Mucosa of rectum (tissue), 2 donors: ENCODE measurements around the gene ALX4.

Experiments used
- H3K27ac ChIP-seq, 2 donors: one replicate each; pipeline ENCODE4 v1.7.0; 2013; ENCODE audit warnings: inconsistent platforms in 2 of 2, low read depth in 2 of 2, low read length in 2 of 2
- H3K27me3 ChIP-seq, 2 donors: one replicate each; pipeline ENCODE4 v1.7.0; 2013; ENCODE audit warnings: low read length in 2 of 2; ENCODE audit not compliant: control insufficient read depth in 2 of 2, insufficient read depth in 2 of 2
- H3K36me3 ChIP-seq, 2 donors: one replicate each; pipeline ENCODE4 v1.7.0; 2013; ENCODE audit warnings: low read length in 2 of 2; ENCODE audit not compliant: control insufficient read depth in 2 of 2, insufficient read depth in 2 of 2
- H3K4me1 ChIP-seq, 2 donors: one replicate each; pipeline ENCODE4 v1.7.0; 2013; ENCODE audit warnings: low read length in 2 of 2, mild to moderate bottlenecking in 1 of 2; ENCODE audit not compliant: control insufficient read depth in 2 of 2, insufficient read depth in 2 of 2
- H3K4me3 ChIP-seq, 2 donors: one replicate each; pipeline ENCODE4 v1.7.0; 2013; ENCODE audit warnings: low read length in 2 of 2
- H3K9ac ChIP-seq, 2 donors: one replicate each; pipeline ENCODE4 v1.7.0; 2013; ENCODE audit warnings: low read length in 2 of 2, low read depth in 1 of 2, mild to moderate bottlenecking in 1 of 2
- H3K9me3 ChIP-seq, 2 donors: one replicate each; pipeline ENCODE4 v1.7.0; 2013; ENCODE audit warnings: low read length in 2 of 2; ENCODE audit not compliant: control insufficient read depth in 2 of 2
- donor health status: healthy.
- donor health status: Normal muscosa, but diverticular disease.

Gene ALX4

DNA sequence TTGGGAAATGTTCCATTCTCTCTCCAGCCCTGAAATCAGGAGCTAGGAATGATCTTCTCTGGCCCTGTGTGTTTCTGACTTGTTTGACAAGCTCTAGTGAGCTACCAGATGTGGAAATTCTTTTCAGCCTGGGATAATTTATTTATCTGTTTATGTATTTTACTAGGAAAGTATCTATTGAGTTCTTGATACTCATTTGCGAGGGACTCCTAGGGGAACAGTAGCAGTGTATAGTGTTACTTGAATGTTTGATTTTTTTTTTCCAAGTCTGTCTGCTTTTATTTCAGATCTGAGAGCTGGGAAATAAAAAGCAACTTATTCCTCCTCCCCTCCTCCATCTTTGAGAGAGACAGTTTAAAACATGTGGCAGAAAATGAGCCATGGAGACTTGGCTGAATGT, 92.5 kb downstream of the ALX4 start:
- no peaks in the 10 kb centered on the region for H3K4me1 ChIP-seq
- no peaks in the 10 kb centered on the region for H3K36me3 ChIP-seq
- H3K27ac ChIP-seq = no peak overlapping the region
- H3K27me3 ChIP-seq = no peaks in the 10 kb centered on the region
- no peaks in the 10 kb centered on the region for H3K9me3 ChIP-seq
- H3K9ac ChIP-seq = no peak overlapping the region
- no peak overlapping the region for H3K4me3 ChIP-seq

DNA sequence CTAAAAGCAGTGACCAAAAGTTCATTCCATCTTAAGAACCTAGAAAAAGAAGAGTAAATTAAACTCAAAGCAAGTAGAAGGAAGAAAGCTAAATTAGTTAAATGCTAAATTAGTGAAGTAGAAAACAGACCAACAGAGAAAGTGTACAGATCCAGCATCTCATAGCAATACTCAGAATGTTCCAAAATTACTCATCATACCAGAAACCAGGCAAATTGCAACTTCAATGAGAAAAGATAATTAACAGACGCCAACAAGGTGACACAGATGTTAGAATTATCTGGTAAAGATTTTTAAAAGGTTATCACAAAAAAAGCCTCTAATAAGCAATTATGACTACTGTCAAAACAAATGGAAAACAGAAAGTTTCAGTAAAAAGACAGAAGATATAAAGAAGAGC, 96.8 kb downstream of the ALX4 start:
- H3K9ac ChIP-seq = no peak overlapping the region
- no peaks in the 10 kb centered on the region for H3K4me1 ChIP-seq
- H3K36me3 ChIP-seq = peaks cover 3 to 4% of the 10 kb centered on the region in 2 donors
- H3K4me3 ChIP-seq = no peak overlapping the region
- H3K9me3 ChIP-seq = no peaks in the 10 kb centered on the region
- H3K27ac ChIP-seq = no peak overlapping the region
- no peaks in the 10 kb centered on the region for H3K27me3 ChIP-seq

DNA sequence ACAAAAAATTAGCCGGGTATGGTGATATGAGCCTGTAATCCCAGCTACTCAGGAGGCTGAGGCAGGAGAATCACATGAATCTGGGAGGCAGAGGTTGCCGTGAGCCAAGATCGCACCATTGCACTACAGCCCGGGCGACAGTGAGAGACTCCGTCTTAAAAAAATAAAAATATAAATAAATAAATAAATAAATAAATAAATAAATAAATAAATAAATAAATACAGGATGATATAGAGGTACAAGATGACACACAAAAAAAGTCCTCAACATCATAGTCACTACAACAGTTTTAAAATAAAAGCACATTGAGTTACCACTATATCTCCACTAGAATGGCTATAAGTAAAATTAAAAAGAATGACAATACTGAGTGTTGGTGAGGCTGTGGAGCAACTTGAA, 97.8 kb downstream of the ALX4 start:
- no peak overlapping the region for H3K4me3 ChIP-seq
- H3K9me3 ChIP-seq = no peaks in the 10 kb centered on the region
- H3K4me1 ChIP-seq = no peaks in the 10 kb centered on the region
- H3K9ac ChIP-seq = no peak overlapping the region
- H3K27ac ChIP-seq = no peak overlapping the region
- H3K36me3 ChIP-seq = peaks cover 4 to 6% of the 10 kb centered on the region in 2 donors
- no peaks in the 10 kb centered on the region for H3K27me3 ChIP-seq
